GM18499 (cell line): ENCODE measurements around the gene HDGFL2.

Experiments used
- ATAC-seq: cut with Tn5 transposase; IDR thresholded peaks from one replicate; pipeline ENCODE4 v1.9.1; 2021; ENCODE audit warnings: moderate number of reproducible peaks; ENCODE audit not compliant: insufficient read depth, unreplicated experiment

Gene HDGFL2

DNA sequence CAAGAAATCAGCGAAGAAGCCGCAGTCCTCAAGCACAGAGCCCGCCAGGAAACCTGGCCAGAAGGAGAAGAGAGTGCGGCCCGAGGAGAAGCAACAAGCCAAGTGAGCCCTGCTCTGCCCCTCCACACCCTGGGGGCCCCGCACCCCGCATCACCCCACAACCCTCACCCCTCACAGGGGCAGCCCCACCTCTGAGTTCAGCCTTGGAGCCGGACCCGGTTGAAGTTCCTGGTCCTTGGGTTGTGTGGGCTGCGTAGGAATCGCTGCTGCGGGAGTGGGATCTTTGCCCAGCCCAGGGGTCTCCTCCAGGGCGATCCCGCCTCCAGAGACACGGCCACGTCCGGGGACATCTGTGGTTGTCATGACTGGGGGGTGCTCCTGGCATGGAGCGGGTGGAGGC lies 24.2 kb downstream of the HDGFL2 start:
- ATAC-seq = no peak

GRCh38 chr19:4497770-4498389 lies 25.8 kb downstream of the HDGFL2 start:
- no peak for ATAC-seq

DNA sequence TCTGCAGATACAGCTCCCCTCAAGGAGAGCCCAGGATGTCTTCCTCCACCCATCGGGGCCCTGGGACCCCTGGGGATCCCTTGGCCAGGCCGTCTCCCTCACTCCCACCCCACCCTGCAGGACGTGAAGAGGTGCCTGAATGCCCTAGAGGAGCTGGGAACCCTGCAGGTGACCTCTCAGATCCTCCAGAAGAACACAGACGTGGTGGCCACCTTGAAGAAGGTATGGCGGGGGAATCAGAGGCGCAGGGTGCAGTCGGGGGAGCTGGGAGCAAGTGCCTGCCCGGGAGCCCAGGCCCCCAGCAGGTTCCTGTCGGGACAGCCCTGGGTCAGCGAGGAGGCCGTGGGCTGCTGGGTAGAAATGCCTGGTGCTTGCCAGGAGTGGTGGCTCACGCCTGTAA lies 26.6 kb downstream of the HDGFL2 start:
- ATAC-seq = no peak

DNA sequence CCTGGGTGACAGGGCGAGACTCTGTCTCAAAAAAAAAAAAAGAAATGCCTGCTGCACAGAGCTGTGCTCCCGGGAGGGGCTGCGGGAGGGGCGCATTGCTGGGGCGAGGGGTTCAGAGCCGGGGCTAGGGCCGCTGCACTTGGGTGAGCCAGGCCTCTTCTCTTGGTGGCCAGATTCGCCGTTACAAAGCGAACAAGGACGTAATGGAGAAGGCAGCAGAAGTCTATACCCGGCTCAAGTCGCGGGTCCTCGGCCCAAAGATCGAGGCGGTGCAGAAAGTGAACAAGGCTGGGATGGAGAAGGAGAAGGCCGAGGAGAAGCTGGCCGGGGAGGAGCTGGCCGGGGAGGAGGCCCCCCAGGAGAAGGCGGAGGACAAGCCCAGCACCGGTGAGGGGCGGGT lies 27.2 kb downstream of the HDGFL2 start:
- no peak for ATAC-seq

- no peak for ATAC-seq
Observed at GRCh38 chr19:4499855-4500254, 27.8 kb downstream of the HDGFL2 start.

DNA sequence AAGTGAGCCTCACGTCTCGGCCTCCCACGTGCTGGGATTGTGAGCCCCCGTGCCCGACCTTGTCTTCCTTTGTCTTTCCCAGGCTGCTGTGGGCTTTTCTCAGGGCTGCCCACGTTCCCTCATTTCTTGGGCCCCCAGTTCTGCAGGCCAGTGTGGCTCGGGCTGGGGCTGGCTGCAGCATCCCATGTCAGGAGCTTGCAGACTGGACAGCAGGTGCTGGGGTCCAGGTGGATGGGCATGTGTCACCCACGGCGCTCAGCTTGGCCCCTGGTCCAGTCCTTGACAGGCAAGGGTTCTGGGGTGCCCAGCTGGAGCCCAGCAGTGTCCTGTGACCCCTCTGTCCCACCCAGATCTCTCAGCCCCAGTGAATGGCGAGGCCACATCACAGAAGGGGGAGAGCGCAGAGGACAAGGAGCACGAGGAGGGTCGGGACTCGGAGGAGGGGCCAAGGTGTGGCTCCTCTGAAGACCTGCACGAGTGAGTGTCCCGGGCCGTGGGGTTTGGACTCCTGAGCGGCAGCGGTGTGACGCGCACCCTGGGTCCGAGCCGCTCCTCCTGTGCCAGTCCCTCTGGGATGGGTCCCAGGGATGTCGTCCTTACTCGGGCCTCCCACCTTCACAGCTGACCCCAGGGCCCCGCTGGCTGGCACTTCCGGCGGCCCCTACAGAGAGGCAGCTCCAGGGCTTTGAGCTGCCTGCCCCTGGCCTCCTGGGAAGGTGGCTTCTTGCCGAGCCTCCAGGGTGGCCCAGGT lies 28.9 kb downstream of the HDGFL2 start:
- ATAC-seq = no peak

DNA sequence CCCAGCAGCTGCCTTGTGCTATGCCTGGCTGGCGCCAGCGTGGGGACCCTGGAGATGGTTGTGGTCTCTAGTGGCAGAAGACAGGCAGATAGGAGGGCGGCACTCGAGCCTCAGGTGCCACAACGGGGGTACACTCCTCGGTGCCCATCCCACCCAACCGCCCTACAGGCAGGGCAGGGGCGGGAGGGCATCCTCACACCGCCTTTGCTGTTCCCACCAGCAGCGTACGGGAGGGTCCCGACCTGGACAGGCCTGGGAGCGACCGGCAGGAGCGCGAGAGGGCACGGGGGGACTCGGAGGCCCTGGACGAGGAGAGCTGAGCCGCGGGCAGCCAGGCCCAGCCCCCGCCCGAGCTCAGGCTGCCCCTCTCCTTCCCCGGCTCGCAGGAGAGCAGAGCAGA lies 29.6 kb downstream of the HDGFL2 start:
- ATAC-seq = no peak

GRCh38 chr19:4502282-4503131 lies 30.4 kb downstream of the HDGFL2 start:
- no peak for ATAC-seq

DNA sequence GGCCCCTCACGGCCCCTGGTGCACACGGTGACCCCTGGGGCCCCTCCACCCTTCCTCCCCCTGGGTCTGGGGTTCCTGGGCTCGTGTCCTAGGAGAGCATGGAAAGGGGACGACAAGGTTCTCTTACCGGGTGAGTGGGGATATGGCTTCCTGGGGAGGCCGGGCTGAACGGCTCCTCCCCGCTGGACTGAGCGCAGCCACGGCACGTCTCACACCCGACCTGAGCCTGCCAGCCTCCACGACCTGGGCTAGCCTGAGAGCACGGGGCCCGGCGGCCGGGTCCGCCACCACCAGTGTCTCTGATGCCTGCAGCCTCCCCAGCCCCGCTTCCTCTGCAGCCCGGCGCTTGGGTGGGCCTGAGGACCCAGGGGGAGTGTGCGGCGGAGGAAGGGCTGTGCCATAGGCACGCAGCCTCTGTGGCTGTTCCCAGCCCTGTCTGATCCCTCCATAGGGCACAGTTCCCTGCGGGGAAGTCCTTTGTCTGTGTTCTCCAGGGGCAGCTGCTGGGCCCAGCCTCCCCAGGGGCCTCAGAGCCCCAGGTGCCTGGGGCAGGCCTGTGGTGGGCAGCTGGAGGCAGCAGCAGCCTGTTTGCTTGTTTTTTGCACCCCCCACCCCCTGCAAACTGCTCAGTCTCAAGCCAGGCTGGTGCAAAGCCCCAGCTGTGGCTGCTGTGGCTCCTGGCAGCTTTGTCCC lies 31.2 kb downstream of the HDGFL2 start:
- ATAC-seq = no peak

DNA sequence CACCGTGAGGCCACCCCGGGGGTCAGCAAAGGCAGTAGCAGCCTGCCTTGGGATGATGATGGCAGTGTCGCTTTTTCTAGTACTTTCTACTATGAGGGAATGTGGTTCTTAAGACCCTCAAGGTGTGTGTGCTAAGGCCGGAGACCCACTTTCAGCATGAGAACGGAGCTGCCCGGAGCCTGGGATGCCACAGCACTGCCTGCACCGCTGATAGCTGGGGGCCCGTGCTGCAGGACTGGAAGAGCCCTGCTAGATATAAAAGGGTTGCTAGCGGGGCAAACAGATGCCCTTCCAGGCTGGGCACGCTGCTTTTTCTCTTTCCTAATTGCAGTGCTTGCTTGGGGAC lies 31.7 kb downstream of the HDGFL2 start:
- no peak for ATAC-seq

DNA sequence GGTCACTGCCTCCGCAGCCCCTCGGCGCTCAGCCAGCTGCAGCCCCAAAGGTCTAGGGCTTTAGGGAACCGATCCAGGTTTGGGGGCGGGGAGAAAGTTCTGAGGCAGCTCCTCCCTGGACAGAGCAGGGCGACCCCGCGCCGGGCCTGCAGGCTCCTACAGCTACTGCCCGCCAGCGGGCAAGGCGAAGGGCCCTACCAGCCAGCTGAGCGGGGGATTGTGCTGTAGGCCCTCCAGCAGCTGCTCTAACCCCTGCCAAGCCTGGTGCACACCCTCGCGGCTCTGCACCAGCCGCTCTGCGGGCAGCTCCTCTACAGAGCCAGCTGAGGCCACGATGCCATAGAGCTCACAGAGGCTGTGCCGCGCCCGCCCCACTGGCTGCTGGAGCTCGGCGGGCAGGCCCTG lies 32.2 kb downstream of the HDGFL2 start:
- ATAC-seq = no peak

DNA sequence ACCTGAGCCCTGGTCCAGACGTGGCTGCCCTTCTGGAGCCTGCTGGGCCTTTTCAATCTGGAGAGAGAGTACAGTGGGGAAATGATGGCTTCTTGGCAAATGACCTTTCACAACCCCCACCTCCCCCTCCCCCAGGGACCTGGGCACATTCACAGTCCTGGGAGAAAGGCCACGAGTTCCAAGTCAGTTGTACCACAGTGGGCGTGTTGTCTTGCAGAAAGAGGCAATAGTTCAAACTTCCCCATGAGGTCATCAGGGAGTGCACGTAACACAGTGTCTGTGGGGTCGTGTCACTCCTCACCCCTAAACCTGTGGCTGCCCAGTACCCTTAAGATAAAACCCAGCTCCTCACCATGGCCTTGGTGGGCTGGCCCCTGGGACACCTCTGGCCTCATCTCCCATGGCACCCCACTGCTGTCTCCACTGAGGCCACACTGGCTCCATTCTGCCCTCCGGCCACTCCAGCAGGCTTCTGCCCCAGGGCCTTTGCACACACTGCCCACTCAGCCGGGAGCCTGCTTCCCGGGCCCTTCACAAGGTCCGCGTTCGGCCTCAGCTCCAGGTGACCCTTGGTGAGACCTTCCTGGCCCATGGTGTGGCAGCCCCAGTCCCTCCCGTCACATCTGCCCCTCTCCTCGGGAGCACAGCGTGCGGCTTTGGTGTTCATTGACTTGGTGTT lies 32.9 kb downstream of the HDGFL2 start:
- ATAC-seq = no peak

GRCh38 chr19:4505570-4506448 lies 33.7 kb downstream of the HDGFL2 start:
- ATAC-seq = no peak

GRCh38 chr19:4506449-4507149 lies 34.5 kb downstream of the HDGFL2 start:
- no peak for ATAC-seq

DNA sequence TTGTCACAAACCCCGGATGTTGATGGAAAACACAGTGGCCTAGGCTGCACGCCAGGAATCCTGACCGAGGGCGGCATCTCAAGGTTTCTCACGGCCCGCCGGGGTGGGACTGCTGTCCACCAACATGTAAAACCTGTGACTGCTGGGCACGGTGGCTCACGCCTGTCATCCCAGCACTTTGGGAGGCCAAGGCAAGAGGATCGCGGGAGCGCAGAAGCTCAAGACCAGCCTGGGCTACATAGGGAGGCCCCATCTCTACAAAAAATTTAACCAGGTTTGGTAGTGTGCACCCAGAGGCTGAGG lies 35.0 kb downstream of the HDGFL2 start:
- ATAC-seq = no peak

GRCh38 chr19:4507804-4508203 lies 35.7 kb downstream of the HDGFL2 start:
- no peak for ATAC-seq

DNA sequence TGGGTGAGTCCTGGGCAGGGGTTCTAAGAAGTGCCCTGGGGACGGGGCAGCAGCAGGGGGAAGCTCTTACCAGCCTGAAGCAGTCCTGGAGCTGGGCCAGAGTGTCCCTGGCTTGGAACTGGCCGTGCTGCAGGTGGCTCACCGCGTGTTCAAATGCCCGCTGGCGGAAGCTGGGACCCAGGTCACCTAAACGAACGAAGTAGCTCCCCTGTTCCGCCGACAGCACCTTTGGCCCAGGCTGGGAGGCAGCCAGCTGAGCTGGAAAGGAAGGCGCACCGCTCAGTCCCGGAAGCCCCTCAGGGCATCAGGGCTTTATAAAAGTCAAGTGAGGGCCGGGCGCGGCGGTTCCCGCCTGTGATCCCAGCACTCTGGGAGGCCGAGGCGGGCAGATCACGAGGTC lies 36.6 kb downstream of the HDGFL2 start:
- no peak for ATAC-seq

DNA sequence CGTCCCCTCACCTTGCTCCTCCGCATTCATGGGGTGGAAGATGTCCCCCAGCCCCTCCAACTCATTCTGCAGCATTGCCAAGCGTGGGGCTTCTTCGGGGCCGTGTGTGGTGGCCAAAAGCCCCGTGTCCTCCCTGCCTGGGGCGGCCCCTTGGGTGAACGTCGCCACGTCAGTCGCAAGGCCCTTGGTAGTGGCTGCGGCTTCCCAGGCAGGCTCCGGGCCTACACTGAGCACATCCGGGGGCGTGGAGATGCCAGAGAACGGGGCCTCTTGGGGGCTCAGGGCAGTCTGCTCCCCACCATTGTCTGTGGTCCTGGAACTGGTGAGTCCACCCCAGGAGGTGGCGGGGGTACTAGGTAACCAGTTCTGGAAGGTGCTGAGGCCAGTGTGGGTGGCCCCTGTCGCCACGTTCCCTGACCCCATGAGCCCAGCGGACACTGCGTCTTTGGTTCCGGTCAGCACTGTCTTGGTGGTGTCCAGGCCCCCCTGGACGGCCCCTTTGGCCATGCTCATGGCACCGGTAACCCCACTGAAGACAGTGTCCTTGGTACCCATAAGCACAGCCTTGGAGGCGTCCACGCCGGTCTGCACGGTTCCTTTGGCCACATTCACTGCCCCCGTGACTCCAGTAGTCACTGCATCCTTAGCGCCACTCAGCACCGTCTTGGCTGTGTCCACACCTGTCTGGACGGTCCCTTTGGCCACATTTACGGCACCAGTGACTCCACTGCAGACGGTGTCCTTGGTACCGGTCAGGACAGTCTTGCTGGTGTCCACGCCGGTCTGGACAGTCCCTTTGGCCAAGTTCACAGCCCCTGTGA lies 38.5 kb downstream of the HDGFL2 start:
- no peak for ATAC-seq
